GM18858 (cell line): Measurements from ENCODE around the gene ADGRA1.

Experiments used
- ATAC-seq: cut with Tn5 transposase; IDR thresholded peaks from one replicate; pipeline ENCODE4 v1.9.1; 2021; ENCODE audit not compliant: unreplicated experiment

Gene ADGRA1

DNA sequence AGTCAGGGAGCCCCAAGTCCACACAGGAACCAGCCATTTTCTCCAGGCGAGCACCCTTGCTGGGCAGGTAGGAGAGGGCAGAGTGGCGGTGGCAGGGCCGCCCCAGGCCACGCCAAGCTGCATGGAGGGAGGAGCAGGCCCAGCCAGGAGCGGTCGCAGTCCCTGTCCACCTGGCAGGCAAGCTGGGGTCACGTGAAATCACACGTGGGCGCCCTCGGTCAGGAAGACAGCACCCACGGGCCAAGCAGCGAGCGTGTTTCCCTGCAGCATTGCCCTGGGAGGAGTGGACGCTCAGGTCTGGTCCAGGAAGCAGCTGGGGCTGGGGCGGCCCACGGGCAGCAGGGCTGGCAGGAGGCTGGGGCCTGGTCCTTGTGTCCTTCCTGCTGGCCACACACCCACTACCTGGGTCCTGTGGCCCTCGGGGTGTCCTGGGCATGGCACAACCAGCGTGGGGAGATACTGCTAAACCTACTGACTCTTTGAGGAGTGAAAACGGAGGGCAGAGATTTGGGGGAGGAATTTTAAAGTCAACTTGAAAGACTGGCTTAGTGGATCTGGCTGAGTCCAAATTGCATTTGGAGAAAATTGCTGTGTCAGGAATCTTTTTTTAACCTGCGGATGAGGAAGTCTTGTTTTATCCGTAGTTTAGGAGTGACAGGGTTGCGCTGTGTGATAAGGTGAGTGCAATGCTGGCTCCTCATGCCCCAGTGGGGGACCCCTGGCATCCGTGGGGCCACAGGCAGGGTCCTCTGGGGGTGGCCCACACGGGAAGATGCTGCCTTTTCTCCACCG lies 12.2 kb upstream of the ADGRA1 start:
- no peak for ATAC-seq

- ATAC-seq, result no peak
Observed at GRCh38 chr10:133076274-133077038, 11.3 kb upstream of the ADGRA1 start.

DNA sequence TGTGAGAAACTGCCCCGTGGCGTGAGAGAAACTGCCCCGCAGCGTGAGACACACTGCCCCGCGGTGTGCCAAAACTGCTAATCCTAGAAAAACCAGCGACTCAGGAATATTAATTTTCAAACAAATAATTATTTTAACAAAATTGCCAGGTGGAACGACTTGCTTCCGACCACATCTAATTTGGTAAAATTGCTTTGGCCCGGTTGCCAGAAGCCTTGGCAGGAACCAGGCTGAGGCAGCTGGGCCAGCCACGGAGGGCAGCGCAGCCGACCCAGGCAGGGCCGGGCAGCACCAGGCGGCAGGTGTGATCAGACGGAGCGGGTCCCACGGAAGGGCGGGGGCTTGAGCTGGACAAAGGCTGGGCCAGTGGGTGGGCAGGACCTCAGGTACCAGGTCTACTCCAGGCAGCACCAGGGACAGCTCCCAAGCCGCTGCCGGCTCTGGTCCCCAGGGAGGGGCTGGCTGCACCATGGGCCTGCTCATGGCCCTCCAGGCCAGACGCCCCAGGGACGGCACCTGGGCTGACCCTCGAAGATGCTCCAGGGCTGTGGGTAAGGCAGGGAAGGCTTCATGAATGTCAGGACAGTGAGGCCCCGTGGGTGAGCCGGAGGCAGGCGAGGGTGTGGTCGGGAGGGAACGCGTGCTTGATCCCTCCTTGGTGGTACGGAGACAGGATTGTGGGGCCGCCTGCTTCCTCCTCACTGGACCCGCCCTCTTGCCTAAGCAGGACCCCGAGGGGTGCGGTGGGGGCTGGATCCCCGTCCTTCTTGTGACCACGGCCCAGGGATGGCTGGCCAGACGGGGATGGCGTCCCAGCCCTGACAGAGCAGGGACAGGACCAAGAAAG lies 7.7 kb upstream of the ADGRA1 start:
- no peak for ATAC-seq

- ATAC-seq, result no peak
Observed at GRCh38 chr10:133080683-133081040, 7.1 kb upstream of the ADGRA1 start.

- no peak for ATAC-seq
Observed at GRCh38 chr10:133081636-133082035, 6.1 kb upstream of the ADGRA1 start.

GRCh38 chr10:133082685-133083421 lies 4.9 kb upstream of the ADGRA1 start:
- ATAC-seq, result no peak

DNA sequence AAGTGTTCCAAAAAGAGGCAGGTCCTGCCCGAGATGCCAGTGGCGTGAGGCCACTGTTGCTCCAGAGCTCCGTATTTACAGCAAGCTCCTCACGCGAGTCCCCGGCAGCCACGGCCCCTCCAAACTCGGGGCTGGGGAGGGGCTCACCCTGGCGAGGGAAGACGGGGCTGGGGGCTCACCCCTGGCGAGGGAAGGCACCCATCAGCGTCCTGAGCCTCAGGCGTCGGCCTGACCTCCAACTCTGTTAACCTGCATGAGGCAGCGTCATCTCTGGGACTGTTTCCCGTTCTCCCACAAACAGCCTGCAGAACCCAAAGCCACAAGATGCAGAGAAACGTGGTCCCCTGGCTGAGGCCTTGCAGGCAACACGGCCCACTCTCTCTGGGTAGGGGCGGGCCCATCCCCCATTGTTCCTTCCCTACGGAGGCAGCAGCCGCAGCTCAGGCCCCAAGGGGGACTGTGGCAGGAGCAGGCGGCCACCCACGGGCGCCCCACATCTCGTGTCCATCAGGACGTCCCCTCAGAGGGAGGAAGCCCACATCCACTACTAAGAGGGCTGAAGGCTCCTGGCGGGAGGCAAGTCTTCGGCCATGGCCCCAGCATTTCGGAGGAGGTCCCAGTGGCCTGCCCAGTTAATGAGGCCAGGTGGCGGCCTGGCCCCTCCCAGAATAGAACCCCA lies 4.2 kb upstream of the ADGRA1 start:
- ATAC-seq, result no peak

- no peak for ATAC-seq
Observed at GRCh38 chr10:133084491-133084890, 3.2 kb upstream of the ADGRA1 start.

DNA sequence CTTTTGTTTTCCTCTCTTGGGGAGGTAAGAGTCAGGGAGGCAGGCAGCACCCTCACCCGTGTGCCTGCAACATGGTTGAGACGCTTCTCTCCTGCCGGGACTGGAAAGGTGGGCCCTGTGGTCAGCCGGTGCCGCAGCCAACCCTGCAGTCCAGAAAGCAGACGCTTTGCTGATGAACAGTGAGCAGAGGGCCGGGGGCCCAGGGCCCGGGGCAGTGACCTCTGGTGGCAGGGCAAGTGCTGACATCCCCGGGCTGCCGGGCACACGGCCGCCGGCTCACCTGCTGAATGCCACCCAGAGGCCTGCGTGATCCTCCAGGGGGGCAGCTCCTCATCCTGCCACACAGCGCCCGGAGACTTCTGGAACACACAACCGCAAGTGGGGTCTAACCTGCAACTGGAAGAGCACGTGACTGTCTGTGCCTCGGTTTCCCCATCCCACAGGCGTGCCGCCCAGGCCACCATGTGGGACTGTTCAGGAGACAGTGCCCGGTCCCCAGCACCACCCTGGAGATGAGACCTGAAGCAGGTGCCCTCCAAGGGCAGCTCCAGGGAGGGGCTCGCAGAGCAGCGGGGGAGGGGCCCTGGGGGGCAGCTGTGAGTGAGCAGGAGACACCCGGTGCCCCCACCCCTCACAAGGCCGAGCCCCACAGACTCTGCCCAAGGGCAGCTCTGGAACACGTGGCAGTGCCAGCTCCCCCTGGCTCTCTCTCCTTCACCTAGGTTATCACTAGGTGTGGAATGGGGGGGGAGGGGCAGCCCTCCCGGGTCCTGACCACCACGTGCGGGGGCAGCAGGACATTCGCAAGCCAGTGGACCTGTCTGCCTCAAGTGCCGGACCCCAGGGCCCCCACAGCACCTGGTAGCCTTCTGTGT lies 2.2 kb upstream of the ADGRA1 start:
- ATAC-seq, result no peak

DNA sequence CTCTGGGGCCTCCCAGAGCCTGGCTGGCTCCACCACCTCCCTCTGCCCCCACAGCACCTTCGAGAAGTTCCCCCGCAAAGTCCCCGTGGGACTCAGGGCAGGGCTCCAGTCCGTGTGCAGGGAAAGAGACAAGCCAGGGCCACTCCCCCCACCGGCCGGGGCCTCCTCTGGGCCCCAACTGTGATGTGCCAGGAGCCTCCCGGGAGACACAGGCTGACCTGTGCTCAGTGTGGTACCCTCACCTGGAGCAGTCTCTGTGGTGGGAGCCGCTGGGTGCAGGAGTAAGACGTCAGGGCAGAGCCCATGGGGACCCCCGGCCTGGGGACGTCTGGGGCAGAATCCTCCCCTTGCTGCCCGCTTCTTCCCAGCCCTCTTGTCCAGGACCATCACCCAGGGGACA lies 1.5 kb upstream of the ADGRA1 start:
- no peak for ATAC-seq

DNA sequence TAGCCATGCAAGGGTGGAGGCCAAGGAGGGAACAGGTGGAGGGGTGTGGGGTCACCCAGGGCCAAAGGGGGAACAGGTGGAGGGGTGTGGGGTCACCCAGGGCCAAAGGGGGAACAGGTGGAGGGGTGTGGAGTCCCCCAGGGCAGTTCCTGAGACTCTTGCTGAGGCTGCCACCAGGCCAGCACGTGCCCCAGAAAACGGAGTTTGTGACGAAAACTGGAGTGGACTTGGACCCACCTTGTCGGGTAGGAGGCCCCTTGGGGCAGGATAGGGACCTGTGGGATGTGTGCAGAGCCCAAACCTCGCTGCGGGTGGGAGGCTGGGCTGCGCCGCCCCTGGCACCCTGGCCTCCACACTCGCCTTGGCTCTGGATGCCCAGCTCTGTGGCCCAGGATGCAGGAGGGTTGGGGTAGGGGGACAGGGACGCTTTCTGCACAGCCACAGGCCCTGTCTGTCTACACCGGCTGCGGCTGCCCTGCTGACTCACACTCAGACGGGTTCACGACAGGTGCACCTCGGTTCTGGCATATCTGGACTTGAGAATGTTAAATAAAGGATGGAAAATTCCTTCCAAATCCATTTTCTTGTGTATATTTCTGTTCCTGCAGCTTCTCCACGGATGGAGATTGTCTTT lies 562 bp upstream of the ADGRA1 start:
- ATAC-seq, result no peak

- no peak for ATAC-seq
Observed at GRCh38 chr10:133088179-133088955, 643 bp downstream of the ADGRA1 start.

DNA sequence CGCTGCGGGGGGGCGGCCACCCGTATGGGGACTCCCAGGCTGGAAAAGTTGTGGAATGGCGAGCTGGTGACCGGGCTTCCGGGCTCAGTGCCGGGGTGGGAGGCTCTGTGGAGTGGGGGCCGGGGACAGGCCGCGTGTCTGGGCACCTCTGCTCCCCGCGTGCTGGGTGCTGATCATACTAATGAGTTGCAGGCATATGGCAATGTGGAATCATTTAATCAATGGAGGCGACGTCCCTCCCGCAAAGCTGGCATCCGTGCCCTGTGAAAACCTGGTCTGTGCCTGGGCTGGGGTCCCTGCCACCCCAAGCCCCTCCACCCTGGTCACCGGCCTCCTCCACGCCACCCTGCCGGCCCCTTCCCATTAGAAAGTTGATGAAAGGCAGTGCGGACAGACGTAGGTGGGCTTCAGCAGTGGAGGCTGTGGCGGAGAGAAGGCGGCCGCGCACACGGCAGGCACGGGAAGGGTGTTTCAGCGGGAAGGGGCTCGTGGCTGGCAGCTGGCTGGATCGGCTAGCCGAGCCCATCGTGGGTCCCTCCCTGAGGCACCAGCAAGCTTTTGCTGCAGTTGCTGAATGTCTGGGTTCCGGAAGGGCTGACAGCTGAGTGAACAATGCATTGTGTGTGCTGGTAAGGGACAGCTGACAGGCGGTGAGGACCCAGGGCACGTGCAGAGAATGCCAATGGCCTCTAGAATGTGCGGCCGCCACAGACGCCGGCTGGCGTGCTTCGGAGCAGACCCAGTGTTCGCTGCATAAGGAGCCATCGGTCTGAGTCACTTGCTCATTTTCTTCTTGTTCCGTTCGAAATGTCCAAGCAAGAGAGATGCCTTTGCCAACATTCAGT lies 1.5 kb downstream of the ADGRA1 start:
- ATAC-seq, result no peak

GRCh38 chr10:133090101-133090500 lies 2.4 kb downstream of the ADGRA1 start:
- no peak for ATAC-seq

DNA sequence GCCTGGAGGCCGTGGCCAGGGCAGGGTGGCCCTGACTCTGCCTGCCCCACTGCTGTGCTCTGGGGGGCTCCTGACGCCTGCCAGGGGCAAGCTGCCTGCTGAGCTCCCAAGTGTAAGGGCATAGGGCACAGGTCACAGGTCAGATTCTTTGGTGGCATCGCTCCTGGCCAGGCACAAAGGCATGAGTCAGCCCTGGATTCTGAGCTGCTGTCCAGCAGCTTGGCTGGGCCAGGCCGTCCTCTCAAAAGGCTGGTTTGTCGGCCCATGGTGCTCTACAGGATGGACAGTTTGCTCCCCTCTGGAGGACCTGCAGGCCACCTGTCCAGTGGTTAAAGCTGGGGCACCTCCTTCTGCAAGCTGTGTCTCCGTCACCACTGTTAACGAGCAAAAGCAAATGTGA lies 2.9 kb downstream of the ADGRA1 start:
- no peak for ATAC-seq

GRCh38 chr10:133091316-133091715 lies 3.6 kb downstream of the ADGRA1 start:
- ATAC-seq, result no peak

GRCh38 chr10:133093291-133093690 lies 5.6 kb downstream of the ADGRA1 start:
- ATAC-seq, result no peak
